GM10266 (cell line): ENCODE data around the gene ZNF501.

Experiments
- DNase-seq: peaks from one replicate; pipeline ENCODE4 v3.0.0; 2012; ENCODE audit errors: extremely low spot score
- TF ChIP-seq, protein P1 (sequence below): IDR thresholded peaks from 2 replicates; pipeline ENCODE4 v1.5.1; 2012; ENCODE audit warnings: mild to moderate bottlenecking, low read depth; ENCODE audit not compliant: control insufficient read depth, insufficient read depth; ENCODE audit errors: missing control alignments

The ZNF501 gene

DNA sequence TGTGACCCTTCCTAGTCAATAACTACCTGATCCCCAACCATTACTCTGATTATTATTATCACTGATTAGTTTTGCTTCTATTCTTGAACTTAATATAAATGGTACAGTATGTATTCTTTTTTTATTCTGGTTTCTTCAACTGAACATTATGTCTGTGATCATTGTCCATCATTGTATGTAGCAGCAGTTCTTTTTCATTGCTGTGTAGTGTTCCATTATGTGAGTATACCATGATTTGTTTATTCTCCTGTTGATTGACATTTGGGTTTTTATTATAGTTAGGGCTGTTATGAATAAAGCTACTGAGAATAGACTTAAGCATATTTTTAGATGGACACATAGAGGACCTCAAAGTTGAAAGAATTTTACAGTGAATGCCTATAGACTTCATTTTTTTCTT is 34.8 kb downstream of the ZNF501 start:
- no peak for DNase-seq
- TF ChIP-seq, protein P1, sequence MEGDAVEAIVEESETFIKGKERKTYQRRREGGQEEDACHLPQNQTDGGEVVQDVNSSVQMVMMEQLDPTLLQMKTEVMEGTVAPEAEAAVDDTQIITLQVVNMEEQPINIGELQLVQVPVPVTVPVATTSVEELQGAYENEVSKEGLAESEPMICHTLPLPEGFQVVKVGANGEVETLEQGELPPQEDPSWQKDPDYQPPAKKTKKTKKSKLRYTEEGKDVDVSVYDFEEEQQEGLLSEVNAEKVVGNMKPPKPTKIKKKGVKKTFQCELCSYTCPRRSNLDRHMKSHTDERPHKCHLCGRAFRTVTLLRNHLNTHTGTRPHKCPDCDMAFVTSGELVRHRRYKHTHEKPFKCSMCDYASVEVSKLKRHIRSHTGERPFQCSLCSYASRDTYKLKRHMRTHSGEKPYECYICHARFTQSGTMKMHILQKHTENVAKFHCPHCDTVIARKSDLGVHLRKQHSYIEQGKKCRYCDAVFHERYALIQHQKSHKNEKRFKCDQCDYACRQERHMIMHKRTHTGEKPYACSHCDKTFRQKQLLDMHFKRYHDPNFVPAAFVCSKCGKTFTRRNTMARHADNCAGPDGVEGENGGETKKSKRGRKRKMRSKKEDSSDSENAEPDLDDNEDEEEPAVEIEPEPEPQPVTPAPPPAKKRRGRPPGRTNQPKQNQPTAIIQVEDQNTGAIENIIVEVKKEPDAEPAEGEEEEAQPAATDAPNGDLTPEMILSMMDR = no peak

GRCh38 chr3:44771424-44772098 is 42.1 kb downstream of the ZNF501 start:
- no peak for DNase-seq
- TF ChIP-seq, protein P1 = no peak

- TF ChIP-seq, protein P1 = no peak
- DNase-seq = no peak
Observed at GRCh38 chr3:44772099-44772442, 42.6 kb downstream of the ZNF501 start.

GRCh38 chr3:44782891-44783290 is 53.5 kb downstream of the ZNF501 start:
- TF ChIP-seq, protein P1 = no peak
- no peak for DNase-seq
